PC-3 (cell line): ENCODE results near the gene RENBP.

Source experiments
- EZH2 ChIP-seq: fragments of 300-600 bp; sonication (generic); IDR thresholded peaks from one replicate; pipeline ENCODE4 v1.6.1; 2017; ENCODE audit warnings: antibody characterized with exemption, mild to moderate bottlenecking, low read length; ENCODE audit not compliant: unreplicated experiment
- EZH2phosphoT487 ChIP-seq: fragments of 300-600 bp; sonication (generic); IDR thresholded peaks from 2 replicates; pipeline ENCODE4 v1.6.1; 2018; ENCODE audit warnings: mild to moderate bottlenecking, antibody characterized with exemption, low read length, borderline replicate concordance
- TF ChIP-seq, protein P1 (sequence below): fragments of 300-600 bp; sonication (generic); conservative IDR thresholded peaks from 2 replicates; pipeline ENCODE4 v1.5.1; 2017; ENCODE audit warnings: antibody characterized with exemption, low read depth, mild to moderate bottlenecking, low read length

DNA sequence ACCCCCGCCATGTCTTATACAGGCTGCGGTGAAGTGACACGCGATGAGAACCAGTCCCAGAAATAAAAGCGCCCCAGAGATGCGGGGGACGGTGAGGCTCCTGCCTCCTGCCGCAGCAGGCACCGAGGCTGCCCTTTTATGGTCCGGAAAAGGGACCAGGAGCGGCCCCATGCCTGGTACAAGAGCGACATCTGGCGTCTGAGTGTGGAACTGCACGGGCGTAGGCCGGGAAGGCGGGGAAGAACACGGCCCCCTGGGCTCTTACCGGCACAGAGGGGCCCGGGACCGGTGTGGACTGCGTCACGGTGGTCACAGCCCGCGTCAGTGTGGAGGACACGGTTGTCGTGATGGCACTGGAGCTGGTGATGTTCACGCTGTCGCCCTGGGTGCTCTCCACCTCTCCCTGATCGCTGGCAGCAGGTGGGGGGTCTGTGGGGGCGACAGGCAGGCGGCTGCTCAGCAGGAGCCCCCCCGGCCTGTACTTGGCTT is 8.9 kb upstream of the RENBP start:
- TF ChIP-seq, protein P1, sequence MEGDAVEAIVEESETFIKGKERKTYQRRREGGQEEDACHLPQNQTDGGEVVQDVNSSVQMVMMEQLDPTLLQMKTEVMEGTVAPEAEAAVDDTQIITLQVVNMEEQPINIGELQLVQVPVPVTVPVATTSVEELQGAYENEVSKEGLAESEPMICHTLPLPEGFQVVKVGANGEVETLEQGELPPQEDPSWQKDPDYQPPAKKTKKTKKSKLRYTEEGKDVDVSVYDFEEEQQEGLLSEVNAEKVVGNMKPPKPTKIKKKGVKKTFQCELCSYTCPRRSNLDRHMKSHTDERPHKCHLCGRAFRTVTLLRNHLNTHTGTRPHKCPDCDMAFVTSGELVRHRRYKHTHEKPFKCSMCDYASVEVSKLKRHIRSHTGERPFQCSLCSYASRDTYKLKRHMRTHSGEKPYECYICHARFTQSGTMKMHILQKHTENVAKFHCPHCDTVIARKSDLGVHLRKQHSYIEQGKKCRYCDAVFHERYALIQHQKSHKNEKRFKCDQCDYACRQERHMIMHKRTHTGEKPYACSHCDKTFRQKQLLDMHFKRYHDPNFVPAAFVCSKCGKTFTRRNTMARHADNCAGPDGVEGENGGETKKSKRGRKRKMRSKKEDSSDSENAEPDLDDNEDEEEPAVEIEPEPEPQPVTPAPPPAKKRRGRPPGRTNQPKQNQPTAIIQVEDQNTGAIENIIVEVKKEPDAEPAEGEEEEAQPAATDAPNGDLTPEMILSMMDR, result peak; percentile 88
- TF ChIP-seq EZH2 (no peak), EZH2phosphoT487 (no peak)
